Activated CD4-positive, alpha-beta T cell treated with anti-CD3 and anti-CD28 coated beads, Interleukin-2, amount 10 ng/mL, durations not matched to agents 7 days and 5 days (primary cell): ENCODE measurements around the gene KITLG. TPM values are rescaled to one million over a fixed set of nuclear protein-coding genes. Genes with fewer than 3 reads are reported as not detected.
A peak's percentile ranks its signal among the peaks of the same experiment; 100 is the strongest.

Experiments
- CTCF ChIA-PET: fragments of 350-600 bp; sonication (Branson Sonifier 250); formaldehyde crosslinking; loops from one replicate; lab custom pipeline; 2021; ENCODE audit warnings: antibody characterized with exemption; lab: Charles Lee
- POLR2A ChIA-PET: fragments of 350-600 bp; sonication (Branson Sonifier 250); formaldehyde crosslinking; loops from one replicate; lab custom pipeline; 2021; ENCODE audit warnings: antibody characterized with exemption; lab: Charles Lee
- DNase-seq: peaks from one replicate; pipeline ENCODE4 v3.0.0-alpha.2; 2020
- H3K27ac Mint-ChIP-seq: one replicate; pipeline ENCODE4 v1.8.0; 2021; ENCODE audit warnings: mild to moderate bottlenecking, moderate library complexity, mixed read lengths
- H3K27me3 Mint-ChIP-seq: one replicate; pipeline ENCODE4 v1.8.0; 2021; ENCODE audit warnings: mixed read lengths
- H3K36me3 Mint-ChIP-seq: one replicate; pipeline ENCODE4 v1.8.0; 2021; ENCODE audit warnings: low read depth, mixed read lengths
- H3K4me1 Mint-ChIP-seq: one replicate; pipeline ENCODE4 v1.8.0; 2021; ENCODE audit warnings: mixed read lengths
- H3K4me3 Mint-ChIP-seq: one replicate; pipeline ENCODE4 v1.8.0; 2021; ENCODE audit warnings: mild to moderate bottlenecking, moderate library complexity, mixed read lengths
- H3K9me3 Mint-ChIP-seq: one replicate; pipeline ENCODE4 v1.8.0; 2021; ENCODE audit warnings: mixed read lengths
- total RNA-seq, 2 experiments: library from RNA; stranded (reverse); gene quantifications; one replicate each; pipeline ENCODE4 v1.2.3, GENCODE V29; 2021

Gene KITLG
- total RNA-seq, 2 experiments from 2014 or later: 0.12 TPM; not detected in 1

GRCh38 chr12:88594780-88595179 lies 14.5 kb upstream of the KITLG start:
- ChIA-PET CTCF (interaction anchor here (0.5 kb wide), 1 partner anchor 43 kb away, joined by 3 read pairs; no protein-coding TSS in a partner anchor), POLR2A (no interaction called here)
- Mint-ChIP-seq H3K27me3 (peaks cover 2% of the 10 kb centered on the region), H3K36me3 (no peaks in the 10 kb centered on the region), H3K4me3 (no peak overlapping the region), H3K4me1 (no peaks in the 10 kb centered on the region), H3K9me3 (no peaks in the 10 kb centered on the region), H3K27ac (no peak overlapping the region)
- no peak for DNase-seq

GRCh38 chr12:88591343-88591742 lies 11.1 kb upstream of the KITLG start:
- Mint-ChIP-seq H3K9me3 (peaks cover 7% of the 10 kb centered on the region), H3K27me3 (peaks cover 2% of the 10 kb centered on the region), H3K4me3 (no peak overlapping the region), H3K36me3 (no peaks in the 10 kb centered on the region), H3K4me1 (no peaks in the 10 kb centered on the region), H3K27ac (no peak overlapping the region)
- ChIA-PET CTCF (no interaction called here), POLR2A (no interaction called here)
- no peak for DNase-seq

- no peaks in the 10 kb centered on the region for H3K4me1 Mint-ChIP-seq
- ChIA-PET POLR2A (no interaction called here), CTCF (no interaction called here)
- no peak for DNase-seq
- H3K9me3 Mint-ChIP-seq: peaks cover 9% of the 10 kb centered on the region
- peaks cover 2% of the 10 kb centered on the region for H3K27me3 Mint-ChIP-seq
- H3K4me3 Mint-ChIP-seq: no peak overlapping the region
- H3K36me3 Mint-ChIP-seq: no peaks in the 10 kb centered on the region
- H3K27ac Mint-ChIP-seq: no peak overlapping the region
Measured at GRCh38 chr12:88590851-88591250, 10.6 kb upstream of the KITLG start.

- H3K27ac Mint-ChIP-seq: no peak overlapping the region
- peaks cover 2% of the 10 kb centered on the region for H3K4me1 Mint-ChIP-seq
- peaks cover 21% of the 10 kb centered on the region for H3K27me3 Mint-ChIP-seq
- H3K36me3 Mint-ChIP-seq: no peaks in the 10 kb centered on the region
- peaks cover 10% of the 10 kb centered on the region for H3K9me3 Mint-ChIP-seq
- DNase-seq: no peak
- H3K4me3 Mint-ChIP-seq: no peak overlapping the region
- POLR2A ChIA-PET: no interaction called here
- CTCF ChIA-PET: no interaction called here
Measured at GRCh38 chr12:88585077-88585476, 4.8 kb upstream of the KITLG start.

GRCh38 chr12:88579601-88580050 lies 645 bp downstream of the KITLG start:
- Mint-ChIP-seq H3K4me3 (peak overlapping the region; percentile 57), H3K36me3 (no peaks in the 10 kb centered on the region), H3K4me1 (peaks cover 13% of the 10 kb centered on the region), H3K27me3 (peaks cover 51% of the 10 kb centered on the region), H3K27ac (no peak overlapping the region), H3K9me3 (no peaks in the 10 kb centered on the region)
- no peak for DNase-seq
- POLR2A ChIA-PET: no interaction called here
- CTCF ChIA-PET: interaction anchor here (1.2 kb wide), 1 partner anchor 19 kb away, joined by 3 read pairs; no protein-coding TSS in a partner anchor

GRCh38 chr12:88579161-88579517 lies 1.1 kb downstream of the KITLG start:
- peaks cover 51% of the 10 kb centered on the region for H3K27me3 Mint-ChIP-seq
- H3K9me3 Mint-ChIP-seq: no peaks in the 10 kb centered on the region
- no peak overlapping the region for H3K4me3 Mint-ChIP-seq
- POLR2A ChIA-PET: no interaction called here
- no peak overlapping the region for H3K27ac Mint-ChIP-seq
- peaks cover 13% of the 10 kb centered on the region for H3K4me1 Mint-ChIP-seq
- no peak for DNase-seq
- CTCF ChIA-PET: interaction anchor here (1.2 kb wide), 1 partner anchor 19 kb away, joined by 3 read pairs; no protein-coding TSS in a partner anchor
- no peaks in the 10 kb centered on the region for H3K36me3 Mint-ChIP-seq

- H3K4me3 Mint-ChIP-seq: no peak overlapping the region
- H3K36me3 Mint-ChIP-seq: no peaks in the 10 kb centered on the region
- no peak for DNase-seq
- H3K27me3 Mint-ChIP-seq: peaks cover 51% of the 10 kb centered on the region
- CTCF ChIA-PET: interaction anchor here (1.2 to 1.4 kb wide), 2 partner anchors 12 to 18 kb away, joined by 3 read pairs; no protein-coding TSS in a partner anchor
- peaks cover 13% of the 10 kb centered on the region for H3K4me1 Mint-ChIP-seq
- no peak overlapping the region for H3K27ac Mint-ChIP-seq
- POLR2A ChIA-PET: no interaction called here
- H3K9me3 Mint-ChIP-seq: no peaks in the 10 kb centered on the region
Measured at GRCh38 chr12:88578276-88579160, 1.8 kb downstream of the KITLG start.

- Mint-ChIP-seq H3K9me3 (no peaks in the 10 kb centered on the region), H3K27ac (no peak overlapping the region), H3K27me3 (peaks cover 45% of the 10 kb centered on the region), H3K4me1 (peaks cover 13% of the 10 kb centered on the region), H3K4me3 (no peak overlapping the region), H3K36me3 (no peaks in the 10 kb centered on the region)
- POLR2A ChIA-PET: no interaction called here
- CTCF ChIA-PET: interaction anchor here (1.4 kb wide), 1 partner anchor 11 kb away, joined by 3 read pairs; no protein-coding TSS in a partner anchor
- no peak for DNase-seq
Measured at GRCh38 chr12:88577537-88577936, 2.7 kb downstream of the KITLG start.

GRCh38 chr12:88576866-88577265 lies 3.4 kb downstream of the KITLG start:
- DNase-seq: no peak
- Mint-ChIP-seq H3K36me3 (no peaks in the 10 kb centered on the region), H3K27me3 (peaks cover 42% of the 10 kb centered on the region), H3K4me1 (peaks cover 13% of the 10 kb centered on the region), H3K27ac (no peak overlapping the region), H3K9me3 (no peaks in the 10 kb centered on the region), H3K4me3 (no peak overlapping the region)
- CTCF ChIA-PET: no interaction called here
- POLR2A ChIA-PET: no interaction called here

GRCh38 chr12:88575361-88575970 lies 4.8 kb downstream of the KITLG start:
- Mint-ChIP-seq H3K4me3 (no peak overlapping the region), H3K27me3 (peaks cover 36% of the 10 kb centered on the region), H3K4me1 (peaks cover 13% of the 10 kb centered on the region), H3K27ac (no peak overlapping the region), H3K9me3 (no peaks in the 10 kb centered on the region), H3K36me3 (no peaks in the 10 kb centered on the region)
- CTCF ChIA-PET: no interaction called here
- no peak for DNase-seq
- POLR2A ChIA-PET: no interaction called here

GRCh38 chr12:88574278-88574677 lies 6.0 kb downstream of the KITLG start:
- POLR2A ChIA-PET: no interaction called here
- CTCF ChIA-PET: no interaction called here

GRCh38 chr12:88573583-88573982 lies 6.7 kb downstream of the KITLG start:
- Mint-ChIP-seq H3K9me3 (no peaks in the 10 kb centered on the region), H3K36me3 (no peaks in the 10 kb centered on the region), H3K4me3 (no peak overlapping the region), H3K4me1 (no peaks in the 10 kb centered on the region), H3K27ac (no peak overlapping the region), H3K27me3 (peaks cover 19% of the 10 kb centered on the region)
- no peak for DNase-seq
- CTCF ChIA-PET: interaction anchor here (0.6 kb wide), 1 partner anchor 143 kb away, joined by 5 read pairs; no protein-coding TSS in a partner anchor
- POLR2A ChIA-PET: no interaction called here

More at GRCh38 chr12:88574278-88574677, 6.0 kb downstream of the KITLG start:
- Mint-ChIP-seq H3K36me3 (no peaks in the 10 kb centered on the region), H3K4me3 (no peak overlapping the region), H3K27ac (no peak overlapping the region), H3K4me1 (peaks cover 3% of the 10 kb centered on the region), H3K27me3 (peaks cover 24% of the 10 kb centered on the region), H3K9me3 (no peaks in the 10 kb centered on the region)
- DNase-seq: no peak
